RCC 7860 (cell line): ENCODE results near the gene GNG14.
A peak's percentile ranks its signal among the peaks of the same experiment; 100 is the strongest.
"Not testable (repeated sequence)": the region's sequence is repeated elsewhere in the genome, so short reads cannot be mapped to it uniquely, and the experiment has no call there.

ENCODE experiments used
- DNase-seq: peaks from one replicate; pipeline ENCODE4 v3.0.0-alpha.2; 2015; ENCODE audit warnings: low spot score
- FAIRE-seq: peaks from 2 replicates; lab custom pipeline; 2012; peaks lifted over from hg19 to GRCh38; lab: Jason Lieb, UNC

GNG14 gene

GRCh38 chr19:12666265-12667048, 21.3 kb upstream of the GNG14 start, which contains the start of the genes MAN2B1 and WDR83:
TSS of gene MAN2B1 (minus strand) at chr19:12666742. CDS start at chr19:12666701, 41 bp downstream.
TSS of gene WDR83 (plus strand) at chr19:12666807. CDS start at chr19:12669791, 2,984 bp downstream.
- no peak for FAIRE-seq
- peak; percentile 34 for DNase-seq

GRCh38 chr19:12667731-12668302, 20.0 kb upstream of the GNG14 start:
- FAIRE-seq (no peak), DNase-seq (no peak)

- FAIRE-seq (no peak), DNase-seq (no peak)
Observed at GRCh38 chr19:12668346-12668745, 19.5 kb upstream of the GNG14 start.

- FAIRE-seq (no peak), DNase-seq (peak; percentile 5)
Observed at GRCh38 chr19:12668932-12669269, 18.9 kb upstream of the GNG14 start.

- FAIRE-seq: no peak
- peak; percentile 61 for DNase-seq
Observed at GRCh38 chr19:12669270-12670158, 18.3 kb upstream of the GNG14 start.

- DNase-seq: no peak
- no peak for FAIRE-seq
Observed at GRCh38 chr19:12670159-12670928, 17.5 kb upstream of the GNG14 start.

GRCh38 chr19:12672744-12673143, 15.1 kb upstream of the GNG14 start:
- DNase-seq (no peak), FAIRE-seq (no peak)

GRCh38 chr19:12675399-12675798, 12.4 kb upstream of the GNG14 start:
- DNase-seq: no peak
- FAIRE-seq: no peak

GRCh38 chr19:12675940-12676339, 11.9 kb upstream of the GNG14 start:
- DNase-seq: no peak
- FAIRE-seq: no peak

- no peak for FAIRE-seq
Observed at GRCh38 chr19:12676384-12676792, 11.4 kb upstream of the GNG14 start.

GRCh38 chr19:12676928-12677327, 10.9 kb upstream of the GNG14 start:
- DNase-seq (no peak), FAIRE-seq (no peak)

More at GRCh38 chr19:12676384-12676792, 11.4 kb upstream of the GNG14 start:
- DNase-seq: peak; percentile 59

- not testable (repeated sequence) for FAIRE-seq
Observed at GRCh38 chr19:12678039-12678438, 9.8 kb upstream of the GNG14 start.

GRCh38 chr19:12680034-12680433, 7.8 kb upstream of the GNG14 start:
- no peak for FAIRE-seq

More at GRCh38 chr19:12678039-12678438, 9.8 kb upstream of the GNG14 start:
- DNase-seq: not testable (repeated sequence)

GRCh38 chr19:12681074-12681987, 6.5 kb upstream of the GNG14 start, which contains the start of gene DHPS:
TSS of gene DHPS (minus strand) at chr19:12681880. CDS start at chr19:12681766, 114 bp downstream.
- FAIRE-seq: peak; percentile 95
- DNase-seq: peak; percentile 96

More at GRCh38 chr19:12680034-12680433, 7.8 kb upstream of the GNG14 start:
- DNase-seq: no peak

- no peak for FAIRE-seq
- DNase-seq: no peak
Observed at GRCh38 chr19:12685831-12686230, 2.0 kb upstream of the GNG14 start.

GRCh38 chr19:12689012-12689411, 1.2 kb downstream of the GNG14 start:
- DNase-seq (no peak), FAIRE-seq (no peak)

GRCh38 chr19:12689581-12690216, 1.9 kb downstream of the GNG14 start:
- FAIRE-seq (no peak), DNase-seq (no peak)

GRCh38 chr19:12692960-12693359, 5.2 kb downstream of the GNG14 start:
- DNase-seq: no peak
- FAIRE-seq: no peak

GRCh38 chr19:12694641-12695040, 6.8 kb downstream of the GNG14 start:
- DNase-seq: no peak
- no peak for FAIRE-seq
